Iris pigment epithelial cell (primary cell): ENCODE measurements around the gene PARP4.
"Not testable (repeated sequence)": the region's sequence is repeated elsewhere in the genome, so short reads cannot be mapped to it uniquely, and the experiment has no call there.

Experiments
- DNase-seq: peaks from one replicate; pipeline ENCODE4 v3.0.0-alpha.2; 2011; ENCODE audit warnings: low read depth

Gene PARP4

GRCh38 chr13:24505756-24506155 lies 6.8 kb downstream of the PARP4 start:
- no peak for DNase-seq

- DNase-seq = peak; percentile 81
Observed at GRCh38 chr13:24505256-24505655, 7.3 kb downstream of the PARP4 start.

DNA sequence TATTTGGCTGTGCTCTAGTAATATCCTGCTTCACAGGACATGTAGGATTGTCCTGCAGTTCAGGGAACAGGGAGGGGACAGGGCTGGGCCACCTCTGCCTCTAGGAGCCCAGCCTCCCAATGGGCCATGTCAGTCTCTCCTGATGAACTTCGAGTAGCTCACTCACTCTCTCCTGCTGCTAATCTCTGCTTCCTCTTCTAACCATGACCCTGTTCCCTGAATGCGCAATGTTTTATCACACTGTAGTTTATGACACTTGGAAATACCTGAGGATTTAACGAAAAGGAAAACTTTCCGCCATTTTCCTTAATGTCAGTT lies 9.2 kb downstream of the PARP4 start:
- peak; percentile 34 for DNase-seq

- DNase-seq = peak; percentile 80
Observed at GRCh38 chr13:24502533-24503378, 9.8 kb downstream of the PARP4 start.

DNA sequence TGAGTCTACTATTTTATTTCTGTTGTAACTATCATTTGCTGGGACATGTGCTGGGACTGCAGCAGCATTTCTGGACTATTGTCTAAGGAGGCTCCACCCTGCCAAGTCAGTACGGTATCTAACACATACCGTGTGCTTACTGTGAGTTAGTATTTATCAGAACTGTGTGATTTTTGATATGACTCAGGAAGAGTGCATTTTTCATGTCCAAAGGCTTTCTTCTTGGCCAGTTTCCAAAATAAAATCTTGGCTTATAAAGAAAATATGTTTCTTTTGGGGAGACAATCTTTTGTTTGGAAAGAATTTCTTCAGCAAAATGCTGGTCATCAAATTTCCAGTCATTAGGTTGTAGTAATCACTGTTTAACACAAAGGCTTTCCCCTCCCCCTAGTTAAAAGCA lies 11.6 kb downstream of the PARP4 start:
- DNase-seq = peak; percentile 91

- DNase-seq = no peak
Observed at GRCh38 chr13:24497742-24498141, 14.8 kb downstream of the PARP4 start.

DNA sequence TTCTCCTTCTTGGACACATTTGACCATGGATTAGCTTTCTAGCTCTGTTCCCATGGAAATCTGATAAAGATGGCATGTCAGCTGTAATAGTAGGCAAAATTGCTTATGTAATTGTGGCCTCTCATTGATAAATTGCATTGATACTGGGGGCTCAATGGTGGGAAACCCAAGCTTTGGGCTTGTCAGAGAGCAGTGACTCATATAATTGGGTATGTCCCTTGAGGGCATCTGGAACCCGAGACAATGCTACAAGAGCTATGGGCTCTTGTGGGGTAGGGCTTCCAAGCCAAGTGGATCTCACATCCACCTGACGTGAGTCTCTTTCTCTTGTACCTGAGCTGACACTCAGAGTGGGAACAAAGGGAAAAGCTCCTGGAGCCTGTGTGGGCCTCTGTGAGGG lies 16.3 kb downstream of the PARP4 start:
- DNase-seq = not testable (repeated sequence)

- no peak for DNase-seq
Observed at GRCh38 chr13:24495151-24495729, 17.3 kb downstream of the PARP4 start.

GRCh38 chr13:24493356-24493755 lies 19.2 kb downstream of the PARP4 start:
- DNase-seq = peak; percentile 74

GRCh38 chr13:24491845-24492244 lies 20.7 kb downstream of the PARP4 start:
- DNase-seq = no peak

DNA sequence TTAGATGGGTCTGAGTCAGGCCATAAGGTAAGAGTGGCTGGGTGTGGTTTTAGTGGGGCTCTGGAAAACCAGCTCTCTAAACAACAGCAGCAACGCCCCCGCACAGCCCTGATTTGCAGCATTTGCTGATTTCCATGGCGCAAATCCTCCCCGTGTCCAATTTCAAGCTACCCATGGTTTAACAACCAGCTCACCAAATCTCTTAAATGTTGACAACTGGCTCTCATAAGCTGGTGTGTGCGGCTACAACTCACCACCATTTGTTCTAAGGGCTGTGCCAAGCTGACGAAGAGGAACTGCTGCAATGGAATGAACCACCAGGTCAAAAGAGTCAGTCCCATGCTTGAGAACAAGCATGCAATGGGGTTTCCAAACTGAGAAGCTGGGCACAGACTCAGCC lies 22.9 kb downstream of the PARP4 start:
- DNase-seq = no peak

DNA sequence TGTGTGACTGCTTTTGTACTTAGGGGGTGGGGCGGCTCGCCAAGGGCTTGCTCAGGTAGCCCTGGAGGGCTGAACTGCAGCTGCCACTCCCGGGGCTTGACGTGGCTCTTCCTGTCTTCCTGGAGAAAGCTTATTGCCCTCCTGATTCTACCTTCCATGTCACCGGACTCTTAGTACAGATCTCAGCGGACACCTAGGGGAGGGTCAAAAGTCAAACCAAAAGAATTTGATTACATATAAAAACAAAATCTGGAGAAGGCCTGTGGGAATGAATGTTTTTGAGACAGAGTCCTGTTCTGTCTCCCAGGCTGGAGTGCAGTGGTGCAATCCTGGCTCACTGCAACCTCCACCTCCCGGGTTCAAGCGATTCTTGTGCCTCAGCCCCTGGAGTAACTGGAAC lies 24.5 kb downstream of the PARP4 start:
- DNase-seq = peak; percentile 58

DNA sequence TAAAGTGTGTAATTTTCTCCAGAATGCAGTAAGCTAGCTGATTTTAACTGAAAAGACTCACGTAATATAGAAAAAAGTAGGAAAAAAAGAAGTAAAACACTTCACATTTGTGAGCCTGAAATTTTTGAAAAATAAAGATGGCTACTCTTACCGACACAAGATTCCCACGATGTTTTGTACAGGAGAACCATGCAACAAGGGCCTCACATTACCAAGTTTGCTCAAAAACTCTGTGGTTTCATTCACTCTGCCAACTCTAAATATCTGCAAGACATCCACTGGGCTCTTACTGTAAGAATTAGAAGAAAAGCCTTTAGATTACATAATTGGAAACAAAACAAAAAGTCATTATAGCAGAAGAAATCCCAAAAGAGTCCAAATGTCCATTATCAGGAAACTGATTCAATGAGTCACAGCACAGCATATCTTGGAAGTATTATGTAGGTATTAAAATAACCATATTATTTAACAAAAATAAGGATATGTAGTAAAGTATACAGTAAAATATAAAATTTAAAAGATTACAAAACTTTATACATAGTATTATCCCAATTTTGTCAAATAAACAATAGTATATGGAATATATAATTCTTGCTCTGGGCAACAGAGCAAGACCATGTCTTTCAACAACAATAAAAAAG lies 26.4 kb downstream of the PARP4 start:
- DNase-seq = peak; percentile 36

GRCh38 chr13:24473686-24474085 lies 38.9 kb downstream of the PARP4 start:
- no peak for DNase-seq

DNA sequence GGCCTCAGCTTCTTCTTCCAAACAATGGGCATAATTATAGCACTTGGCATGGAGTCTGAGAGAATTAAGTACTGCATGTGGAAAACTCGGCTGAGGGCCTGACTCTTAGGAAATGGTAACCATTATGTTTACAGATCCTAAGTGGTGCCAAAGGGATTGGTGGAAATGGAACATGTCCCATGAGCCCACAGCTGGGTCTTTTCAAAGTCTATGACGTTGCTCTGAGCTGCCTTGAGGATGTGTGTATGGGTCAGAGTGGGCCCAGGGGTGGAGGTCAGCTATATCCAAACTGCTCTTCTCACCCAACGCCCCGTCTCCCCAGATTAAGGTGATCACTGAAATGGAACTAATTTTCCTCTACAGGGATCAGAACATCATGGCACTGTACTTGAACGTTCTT lies 40.4 kb downstream of the PARP4 start:
- DNase-seq = not testable (repeated sequence)

- DNase-seq = no peak
Observed at GRCh38 chr13:24463078-24463477, 49.5 kb downstream of the PARP4 start.

GRCh38 chr13:24460256-24460655 lies 52.3 kb downstream of the PARP4 start:
- DNase-seq = no peak

DNA sequence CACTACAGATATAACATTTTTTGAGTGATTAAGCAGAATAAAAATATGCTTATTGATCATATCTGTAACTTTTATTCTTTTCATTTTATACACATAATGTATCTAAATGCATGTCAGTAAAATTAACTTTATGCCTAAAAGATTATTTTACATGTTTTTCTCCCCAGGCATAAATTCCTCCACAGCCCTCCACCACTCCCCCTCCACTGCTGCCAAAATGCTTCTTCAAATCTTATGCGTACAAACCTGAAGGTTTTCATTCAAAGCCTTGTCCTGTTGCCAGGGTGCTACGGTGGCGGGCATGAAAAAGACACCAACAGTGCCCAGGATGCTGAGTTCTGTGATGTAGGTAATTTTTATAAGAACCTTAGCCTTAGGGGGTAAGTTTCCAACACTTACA lies 52.9 kb downstream of the PARP4 start:
- no peak for DNase-seq

DNA sequence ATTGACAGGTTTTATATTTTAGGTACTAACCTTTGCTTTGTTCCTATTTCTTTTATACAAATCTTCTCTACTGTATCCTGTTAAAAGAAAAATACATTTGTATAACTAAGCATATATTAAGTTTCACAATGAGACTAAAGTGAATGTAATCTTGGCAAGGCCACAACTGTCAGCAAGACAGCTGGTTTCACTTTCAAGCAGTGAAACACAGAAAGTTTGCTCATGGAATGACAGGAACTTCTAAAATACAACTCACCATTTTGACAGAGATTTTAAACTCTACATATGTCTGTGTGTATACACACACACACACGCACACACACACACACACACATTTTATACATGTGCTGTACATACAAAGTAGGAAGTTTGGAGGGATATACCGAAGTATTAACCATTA lies 53.3 kb downstream of the PARP4 start:
- DNase-seq = peak; percentile 88

GRCh38 chr13:24458736-24459135 lies 53.8 kb downstream of the PARP4 start:
- peak; percentile 29 for DNase-seq

GRCh38 chr13:24456396-24456795 lies 56.2 kb downstream of the PARP4 start:
- no peak for DNase-seq

GRCh38 chr13:24454056-24454455 lies 58.5 kb downstream of the PARP4 start:
- no peak for DNase-seq

DNA sequence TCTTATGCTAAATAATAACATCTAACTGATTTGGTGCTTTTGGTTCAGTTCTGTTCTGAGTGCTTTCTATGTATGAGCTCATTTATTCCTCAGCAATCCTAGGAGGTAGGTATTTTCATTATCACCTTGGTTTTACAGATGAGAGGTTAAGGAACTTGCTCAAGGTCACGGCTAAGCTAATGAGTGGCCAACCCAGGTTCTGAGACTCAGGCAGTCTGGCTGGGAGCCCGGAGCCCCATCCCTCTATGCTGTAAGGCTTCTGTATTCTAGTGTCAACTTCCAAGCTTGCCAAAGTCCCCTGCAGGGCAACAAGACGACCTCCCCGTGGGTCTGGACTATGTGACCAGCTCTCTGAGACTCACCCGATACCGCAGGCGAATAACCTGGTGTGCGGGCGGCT lies 60.5 kb downstream of the PARP4 start:
- DNase-seq = no peak
